ENCODE measurements around the gene SCLY.
"Not testable (repeated sequence)": the region's sequence is repeated elsewhere in the genome, so short reads cannot be mapped to it uniquely, and the experiment has no call there.

SCLY gene

GRCh38 chr2:238060542-238061314 lies at the start of gene SCLY:
Gene SCLY, plus strand, starts transcription at chr2:238061001. Its CDS starts 54 bp downstream, at chr2:238061055.
- DNase-seq (ENCODE audit: low read depth): peak; percentile 89

- no peak for DNase-seq (ENCODE audit: low read depth)
Observed at GRCh38 chr2:238013806-238014205, 47.0 kb upstream of the SCLY start.

- DNase-seq (ENCODE audit: low read depth): no peak
Observed at GRCh38 chr2:238015705-238016104, 45.1 kb upstream of the SCLY start.

GRCh38 chr2:238016526-238016925 lies 44.3 kb upstream of the SCLY start:
- no peak for DNase-seq (ENCODE audit: low read depth)

GRCh38 chr2:238019962-238020361 lies 40.8 kb upstream of the SCLY start:
- no peak for DNase-seq (ENCODE audit: low read depth)

- no peak for DNase-seq (ENCODE audit: low read depth)
Observed at GRCh38 chr2:238020816-238021215, 40.0 kb upstream of the SCLY start.

GRCh38 chr2:238021327-238021726 lies 39.5 kb upstream of the SCLY start:
- DNase-seq (ENCODE audit: low read depth): no peak

GRCh38 chr2:238022594-238023157 lies 38.1 kb upstream of the SCLY start:
- DNase-seq (ENCODE audit: low read depth): no peak

- DNase-seq (ENCODE audit: low read depth): no peak
Observed at GRCh38 chr2:238023608-238024007, 37.2 kb upstream of the SCLY start.

- no peak for DNase-seq (ENCODE audit: low read depth)
Observed at GRCh38 chr2:238024986-238025385, 35.8 kb upstream of the SCLY start.

GRCh38 chr2:238025741-238026360 lies 35.0 kb upstream of the SCLY start:
- no peak for DNase-seq (ENCODE audit: low read depth)

- no peak for DNase-seq (ENCODE audit: low read depth)
Observed at GRCh38 chr2:238027058-238027457, 33.7 kb upstream of the SCLY start.

GRCh38 chr2:238027591-238028415 lies 33.0 kb upstream of the SCLY start:
- no peak for DNase-seq (ENCODE audit: low read depth)

GRCh38 chr2:238029853-238030252 lies 30.9 kb upstream of the SCLY start:
- no peak for DNase-seq (ENCODE audit: low read depth)

- DNase-seq (ENCODE audit: low read depth): no peak
Observed at GRCh38 chr2:238030422-238031155, 30.2 kb upstream of the SCLY start.

GRCh38 chr2:238031751-238032150 lies 29.1 kb upstream of the SCLY start:
- DNase-seq (ENCODE audit: low read depth): no peak

- DNase-seq (ENCODE audit: low read depth): no peak
Observed at GRCh38 chr2:238032755-238033337, 28.0 kb upstream of the SCLY start.

- not testable (repeated sequence) for DNase-seq (ENCODE audit: low read depth)
Observed at GRCh38 chr2:238033991-238034390, 26.8 kb upstream of the SCLY start.

GRCh38 chr2:238038203-238038602 lies 22.6 kb upstream of the SCLY start:
- no peak for DNase-seq (ENCODE audit: low read depth)

GRCh38 chr2:238039151-238039550 lies 21.6 kb upstream of the SCLY start:
- no peak for DNase-seq (ENCODE audit: low read depth)

GRCh38 chr2:238039985-238040384 lies 20.8 kb upstream of the SCLY start:
- no peak for DNase-seq (ENCODE audit: low read depth)

Measured in stimulated activated CD8-positive, alpha-beta memory T cell treated with anti-CD3 and anti-CD28 coated beads, Interleukin-12 subunit alpha, Interleukin-12 subunit beta, amount 100 ng/mL, for 1 hour (primary cell).